Measurements from ENCODE around the gene PCDHA13.
"Not testable (repeated sequence)": the region's sequence is repeated elsewhere in the genome, so short reads cannot be mapped to it uniquely, and the experiment has no call there.

Gene PCDHA13

DNA sequence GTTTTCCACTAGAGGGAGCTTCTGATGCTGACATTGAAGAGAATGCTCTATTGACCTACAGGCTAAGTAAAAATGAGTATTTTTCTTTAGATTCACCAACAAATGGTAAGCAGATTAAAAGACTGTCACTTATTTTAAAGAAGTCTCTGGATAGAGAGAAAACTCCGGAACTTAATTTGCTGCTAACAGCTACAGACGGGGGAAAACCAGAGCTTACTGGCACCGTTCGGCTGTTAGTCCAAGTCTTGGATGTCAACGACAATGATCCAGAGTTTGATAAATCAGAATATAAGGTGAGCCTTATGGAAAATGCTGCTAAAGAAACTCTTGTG, 12.4 kb upstream of the PCDHA13 start:
- no peak for DNase-seq

DNA sequence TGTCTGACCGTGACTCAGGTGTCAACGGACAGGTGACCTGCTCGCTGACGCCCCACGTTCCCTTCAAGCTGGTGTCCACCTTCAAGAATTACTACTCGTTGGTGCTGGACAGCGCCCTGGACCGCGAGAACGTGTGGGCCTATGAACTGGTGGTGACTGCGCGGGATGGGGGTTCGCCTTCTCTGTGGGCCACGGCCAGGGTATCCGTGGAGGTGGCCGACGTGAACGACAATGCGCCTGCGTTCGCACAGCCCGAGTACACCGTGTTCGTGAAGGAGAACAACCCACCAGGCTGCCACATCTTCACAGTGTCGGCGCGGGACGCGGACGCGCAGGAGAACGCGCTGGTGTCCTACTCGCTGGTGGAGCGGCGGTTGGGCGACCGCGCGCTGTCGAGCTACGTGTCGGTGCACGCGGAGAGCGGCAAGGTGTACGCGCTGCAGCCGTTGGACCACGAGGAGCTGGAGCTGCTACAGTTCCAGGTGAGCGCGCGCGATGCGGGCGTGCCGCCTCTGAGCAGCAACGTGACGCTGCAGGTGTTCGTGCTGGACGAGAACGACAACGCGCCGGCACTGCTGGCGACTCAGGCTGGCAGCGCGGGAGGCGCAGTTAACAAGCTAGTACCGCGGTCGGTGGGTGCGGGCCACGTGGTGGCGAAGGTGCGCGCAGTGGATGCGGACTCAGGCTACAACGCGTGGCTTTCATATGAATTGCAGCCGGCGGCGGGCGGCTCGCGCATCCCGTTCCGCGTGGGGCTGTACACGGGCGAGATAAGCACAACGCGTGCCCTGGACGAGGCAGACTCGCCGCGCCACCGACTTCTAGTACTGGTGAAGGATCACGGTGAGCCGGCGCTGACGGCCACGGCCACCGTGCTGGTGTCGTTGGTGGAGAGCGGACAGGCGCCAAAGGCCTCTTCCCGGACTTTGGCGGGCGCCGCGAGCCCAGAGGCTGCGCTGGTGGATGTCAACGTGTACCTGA, 11.4 kb upstream of the PCDHA13 start:
- DNase-seq = no peak

DNA sequence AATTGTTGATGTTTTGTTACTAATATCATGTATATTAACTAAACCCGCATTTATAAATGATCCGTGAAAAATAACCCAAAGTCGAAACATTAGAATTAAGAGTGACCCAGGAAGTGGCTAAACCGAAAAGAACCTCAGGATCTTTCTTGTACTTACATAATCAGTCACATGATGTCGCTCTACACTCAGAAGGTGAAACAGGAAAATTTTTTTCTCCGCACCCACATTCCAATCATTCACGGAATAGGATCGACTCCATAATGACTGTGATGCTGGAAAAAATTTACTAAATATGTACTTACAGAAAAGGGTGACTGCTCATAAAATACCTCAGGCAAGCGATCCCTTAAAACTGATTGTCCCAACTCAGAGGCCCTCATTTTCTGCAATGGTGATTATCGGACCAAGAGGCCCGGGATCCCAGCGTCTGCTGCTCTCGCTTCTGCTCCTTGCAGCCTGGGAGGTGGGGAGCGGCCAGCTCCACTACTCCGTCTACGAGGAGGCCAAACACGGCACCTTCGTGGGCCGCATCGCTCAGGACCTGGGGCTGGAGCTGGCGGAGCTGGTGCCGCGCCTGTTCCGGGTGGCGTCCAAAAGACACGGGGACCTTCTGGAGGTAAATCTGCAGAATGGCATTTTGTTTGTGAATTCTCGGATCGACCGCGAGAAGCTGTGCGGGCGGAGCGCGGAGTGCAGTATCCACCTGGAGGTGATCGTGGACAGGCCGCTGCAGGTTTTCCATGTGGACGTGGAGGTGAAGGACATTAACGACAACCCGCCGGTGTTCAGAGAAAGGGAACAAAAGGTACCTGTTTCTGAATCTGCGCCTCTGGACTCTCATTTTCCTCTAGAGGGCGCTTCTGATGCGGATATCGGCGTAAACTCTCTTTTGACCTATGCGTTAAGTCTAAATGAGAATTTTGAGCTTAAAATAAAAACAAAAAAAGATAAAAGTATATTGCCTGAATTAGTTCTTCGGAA, 6.5 kb upstream of the PCDHA13 start, which contains the start of gene PCDHA12:
Gene PCDHA12 (plus strand): TSS at position 224 of the 981 bp plus-strand sequence. CDS start 165 bp downstream, at position 389.
- DNase-seq = no peak

DNA sequence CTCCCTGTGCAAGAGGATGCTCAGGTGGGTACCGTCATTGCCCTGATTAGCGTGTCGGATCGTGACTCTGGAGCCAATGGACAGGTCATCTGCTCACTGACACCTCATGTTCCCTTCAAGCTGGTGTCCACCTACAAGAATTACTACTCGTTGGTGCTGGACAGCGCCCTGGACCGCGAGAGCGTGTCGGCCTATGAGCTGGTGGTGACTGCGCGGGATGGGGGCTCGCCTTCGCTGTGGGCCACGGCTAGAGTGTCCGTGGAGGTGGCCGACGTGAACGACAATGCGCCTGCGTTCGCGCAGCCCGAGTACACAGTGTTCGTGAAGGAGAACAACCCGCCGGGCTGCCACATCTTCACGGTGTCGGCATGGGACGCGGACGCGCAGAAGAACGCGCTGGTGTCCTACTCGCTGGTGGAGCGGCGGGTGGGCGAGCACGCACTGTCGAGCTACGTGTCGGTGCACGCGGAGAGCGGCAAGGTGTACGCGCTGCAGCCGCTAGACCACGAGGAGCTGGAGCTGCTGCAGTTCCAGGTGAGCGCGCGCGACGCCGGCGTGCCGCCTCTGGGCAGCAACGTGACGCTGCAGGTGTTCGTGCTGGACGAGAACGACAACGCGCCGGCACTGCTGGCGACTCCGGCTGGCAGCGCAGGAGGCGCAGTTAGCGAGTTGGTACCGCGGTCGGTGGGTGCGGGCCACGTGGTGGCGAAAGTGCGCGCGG, 5.2 kb upstream of the PCDHA13 start:
- DNase-seq = not testable (repeated sequence)

DNA sequence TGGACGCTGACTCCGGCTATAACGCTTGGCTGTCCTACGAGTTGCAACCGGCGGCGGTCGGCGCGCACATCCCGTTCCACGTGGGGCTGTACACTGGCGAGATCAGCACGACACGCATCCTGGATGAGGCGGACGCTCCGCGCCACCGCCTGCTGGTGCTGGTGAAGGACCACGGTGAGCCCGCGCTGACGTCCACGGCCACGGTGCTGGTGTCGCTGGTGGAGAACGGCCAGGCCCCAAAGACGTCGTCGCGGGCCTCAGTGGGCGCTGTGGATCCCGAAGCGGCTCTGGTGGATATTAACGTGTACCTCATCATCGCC, 4.7 kb upstream of the PCDHA13 start:
- no peak for DNase-seq

DNA sequence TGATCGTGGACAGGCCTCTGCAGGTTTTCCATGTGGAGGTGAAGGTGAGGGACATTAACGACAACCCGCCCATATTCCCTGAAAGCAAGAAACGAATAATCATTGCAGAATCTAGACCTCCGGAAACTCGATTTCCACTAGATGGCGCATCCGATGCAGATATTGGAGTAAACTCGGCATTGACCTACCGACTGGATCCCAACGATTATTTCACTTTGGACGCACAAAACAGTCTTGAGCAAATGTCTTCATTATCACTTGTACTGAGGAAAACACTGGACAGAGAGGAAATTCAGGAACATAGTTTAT, 621 bp downstream of the PCDHA13 start:
- DNase-seq = no peak

DNA sequence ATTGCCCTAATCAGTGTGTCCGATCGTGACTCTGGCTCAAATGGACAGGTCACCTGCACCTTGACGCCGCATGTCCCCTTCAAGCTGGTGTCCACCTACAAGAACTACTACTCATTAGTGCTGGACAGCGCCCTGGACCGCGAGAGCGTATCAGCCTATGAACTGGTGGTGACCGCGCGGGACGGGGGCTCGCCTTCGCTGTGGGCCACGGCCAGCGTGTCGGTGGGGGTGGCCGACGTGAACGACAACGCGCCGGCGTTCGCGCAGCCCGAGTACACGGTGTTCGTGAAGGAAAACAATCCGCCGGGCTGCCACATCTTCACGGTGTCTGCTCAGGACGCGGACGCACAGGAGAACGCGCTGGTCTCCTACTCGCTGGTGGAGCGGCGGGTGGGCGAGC, 1.4 kb downstream of the PCDHA13 start:
- no peak for DNase-seq

DNA sequence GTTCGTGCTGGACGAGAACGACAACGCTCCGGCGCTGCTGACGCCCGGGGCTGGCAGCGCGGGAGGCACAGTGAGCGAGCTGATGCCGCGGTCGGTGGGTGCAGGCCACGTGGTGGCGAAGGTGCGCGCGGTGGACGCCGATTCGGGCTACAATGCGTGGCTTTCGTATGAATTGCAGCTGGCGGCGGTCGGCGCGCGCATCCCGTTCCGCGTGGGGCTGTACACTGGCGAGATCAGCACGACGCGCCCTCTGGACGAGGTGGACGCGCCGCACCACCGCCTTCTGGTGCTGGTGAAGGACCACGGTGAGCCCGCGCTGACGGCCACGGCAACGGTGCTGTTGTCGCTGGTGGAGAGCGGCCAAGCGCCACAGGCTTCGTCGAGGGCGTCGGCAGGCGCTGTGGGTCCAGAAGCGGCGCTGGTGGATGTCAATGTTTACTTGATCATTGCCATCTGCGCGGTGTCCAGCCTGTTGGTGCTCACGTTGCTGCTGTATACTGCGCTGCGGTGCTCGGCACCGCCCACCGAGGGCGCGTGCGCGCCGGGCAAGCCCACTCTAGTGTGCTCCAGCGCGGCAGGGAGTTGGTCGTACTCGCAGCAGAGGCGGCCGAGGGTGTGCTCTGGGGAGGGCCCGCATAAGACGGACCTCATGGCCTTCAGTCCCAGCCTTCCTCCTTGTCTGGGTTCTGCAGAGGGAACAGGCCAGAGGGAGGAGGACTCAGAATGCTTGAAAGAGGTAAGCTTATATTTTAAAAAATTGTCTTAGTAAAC, 2.2 kb downstream of the PCDHA13 start:
- no peak for DNase-seq

DNA sequence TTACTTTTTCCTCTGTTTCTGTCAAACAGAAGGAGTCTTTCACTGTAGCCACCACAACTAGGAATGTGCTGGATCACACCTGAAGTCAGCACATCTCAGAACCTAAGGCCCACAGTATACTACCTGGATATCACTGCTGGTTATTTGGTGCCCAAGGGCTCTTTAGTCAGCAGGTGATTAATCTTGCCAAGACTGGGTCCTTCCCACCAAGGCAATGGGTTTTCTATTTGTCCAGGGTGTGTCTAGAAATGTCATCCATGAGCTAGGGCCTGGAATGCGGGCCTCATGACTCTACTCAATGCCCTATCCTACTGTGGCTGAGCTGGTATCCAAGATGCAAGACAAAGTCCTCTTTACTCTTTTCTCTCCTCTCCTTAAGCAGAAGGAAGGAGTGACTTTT, 34.4 kb downstream of the PCDHA13 start:
- no peak for DNase-seq

DNA sequence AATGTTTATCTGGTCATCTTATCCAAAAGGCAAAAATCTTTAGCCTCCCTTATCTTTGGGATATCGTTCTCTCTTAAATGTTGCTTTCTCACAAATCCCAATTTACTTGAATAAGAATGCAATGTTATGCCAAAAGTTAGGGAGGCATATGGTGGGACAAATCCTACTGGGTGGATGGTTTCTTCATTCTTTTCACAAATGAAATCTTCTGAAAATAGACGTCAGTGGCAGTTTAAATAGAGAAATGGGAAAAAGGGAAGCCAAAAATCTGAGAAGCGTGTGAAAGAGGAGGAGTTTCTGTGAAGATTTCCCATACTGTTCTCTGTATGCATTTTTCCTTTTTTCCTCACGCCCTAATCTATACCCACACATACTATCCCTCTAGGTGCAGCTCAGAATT, 41.7 kb downstream of the PCDHA13 start:
- no peak for DNase-seq

DNA sequence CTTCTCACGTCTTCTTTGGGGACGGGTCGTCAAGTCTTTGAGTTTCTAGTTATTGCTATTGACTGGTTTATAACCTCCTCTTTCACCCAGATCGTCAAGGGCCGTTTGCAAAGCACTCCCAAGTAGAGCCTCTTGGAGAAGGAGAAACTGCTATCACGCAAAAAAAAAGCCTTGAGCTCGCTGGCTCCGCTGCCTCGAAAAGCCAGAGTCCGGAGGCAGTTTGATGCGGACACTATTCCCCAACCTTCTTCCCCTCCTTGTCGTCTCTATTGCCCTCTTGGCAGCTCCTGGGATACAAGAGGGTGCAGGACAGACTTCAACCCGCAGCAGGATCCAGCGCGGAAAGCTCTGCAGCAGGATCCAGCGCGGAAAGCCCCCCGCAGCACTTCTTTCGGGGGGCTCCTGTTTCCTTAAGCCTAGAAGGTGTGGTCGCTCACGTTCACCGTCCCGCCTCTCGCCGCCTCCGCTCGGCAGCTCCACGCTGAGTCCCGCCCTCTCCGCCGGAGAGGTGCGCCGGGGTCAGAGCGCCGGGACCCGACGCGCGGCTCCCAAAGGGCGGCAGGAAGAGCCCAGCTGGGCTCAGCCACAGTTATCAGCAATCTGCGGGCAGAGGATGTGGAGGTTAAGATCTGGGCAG, 44.0 kb downstream of the PCDHA13 start, which contains the start of gene PCDHAC1:
Gene PCDHAC1 (plus strand): TSS at position 494 of the 637 bp plus-strand sequence. CDS start 594 bp downstream, outside the sequence.
- no peak for DNase-seq

DNA sequence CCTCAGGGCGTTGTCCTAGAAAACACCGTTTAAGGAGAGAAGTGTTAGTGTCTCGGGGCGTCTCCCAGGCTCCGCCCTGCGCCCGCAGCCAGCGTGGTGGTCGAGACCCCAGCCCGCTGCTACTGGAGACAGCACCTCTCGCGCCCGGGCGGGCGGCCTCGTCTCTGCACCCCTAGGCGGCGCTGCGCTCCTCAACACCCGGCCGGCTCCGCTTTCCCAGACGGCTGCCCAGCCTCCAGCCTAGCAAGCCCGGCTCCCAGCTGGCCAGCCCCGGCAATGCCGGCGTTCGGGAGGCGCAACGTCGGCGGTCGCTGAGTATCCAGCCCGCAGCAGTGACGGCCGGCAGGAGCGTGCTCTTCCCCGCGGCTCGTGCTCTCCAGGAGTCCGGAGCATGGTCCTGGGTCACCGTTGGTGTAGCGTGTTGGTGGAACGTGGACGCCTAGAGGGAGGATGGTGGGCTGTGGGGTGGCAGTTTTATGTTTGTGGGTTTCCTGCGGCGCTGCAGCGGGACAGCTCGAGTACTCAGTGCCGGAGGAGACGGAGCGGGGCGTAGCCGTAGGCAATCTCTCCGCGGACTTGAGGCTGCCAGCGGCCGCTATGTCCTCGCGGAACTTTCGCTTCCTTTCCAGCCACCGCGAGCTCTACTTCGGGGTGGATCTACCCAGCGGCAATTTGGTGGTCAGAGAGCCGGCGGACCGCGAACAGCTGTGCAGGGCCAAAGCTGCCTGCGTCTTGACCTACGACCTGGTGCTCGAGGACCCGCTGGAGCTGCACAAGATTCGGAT, 44.7 kb downstream of the PCDHA13 start:
- no peak for DNase-seq

DNA sequence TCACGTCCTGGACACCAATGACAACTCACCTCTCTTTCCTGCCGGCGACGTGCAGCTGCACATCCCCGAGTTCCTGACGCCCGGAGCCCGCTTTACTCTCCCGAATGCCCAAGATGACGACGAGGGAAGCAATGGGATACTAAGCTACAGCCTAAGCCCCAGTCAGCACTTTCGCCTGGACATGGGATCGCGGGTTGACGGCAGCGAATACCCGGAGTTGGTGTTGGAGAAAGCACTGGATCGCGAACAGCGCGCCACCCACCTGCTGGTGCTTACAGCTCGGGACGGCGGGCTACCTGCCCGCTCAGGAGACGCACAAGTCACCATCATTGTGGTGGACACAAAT, 45.3 kb downstream of the PCDHA13 start:
- DNase-seq = no peak
